ENCODE data around the gene LRRC8B.

GRCh38 chr1:89598450-89599331 is 74.1 kb downstream of the LRRC8B start:
- no peak for TF ChIP-seq PTRF (tag; IDR thresholded peaks at IDR 0.05)
- no peak for TF ChIP-seq STAT5B (CRISPR knock-in tag; IDR thresholded peaks at IDR 0.05)
- TF ChIP-seq XRCC4 (IDR thresholded peaks at IDR 0.05; ENCODE audit: extremely low read depth, insufficient read depth, insufficient read length): no peak
- no peak for TF ChIP-seq FIP1L1 (IDR thresholded peaks at IDR 0.05; ENCODE audit: low read depth, low read length, poor library complexity, severe bottlenecking)
- TF ChIP-seq TAF1 (IDR thresholded peaks at IDR 0.05; ENCODE audit: control insufficient read depth, extremely low read depth, insufficient read depth, low read length, severe bottlenecking): no peak
- no peak for TF ChIP-seq TCF7 (IDR thresholded peaks at IDR 0.05; ENCODE audit: borderline replicate concordance)
- no peak for TF ChIP-seq ZNF384 (IDR thresholded peaks at IDR 0.05; ENCODE audit: low read depth, low read length)
